Activated T-cell treated with anti-CD3 and anti-CD28 coated beads, Interleukin-2, amount 50 U/mL, for 1 hour (primary cell): Measurements from ENCODE around the gene UPK3B.
"Not testable (repeated sequence)": the region's sequence is repeated elsewhere in the genome, so short reads cannot be mapped to it uniquely, and the experiment has no call there.

Experiments
- DNase-seq: peaks from one replicate; pipeline ENCODE4 v3.0.0-alpha.2; 2020

UPK3B gene

GRCh38 chr7:76514926-76515771 lies 4.8 kb downstream of the UPK3B start:
- DNase-seq: no peak

DNA sequence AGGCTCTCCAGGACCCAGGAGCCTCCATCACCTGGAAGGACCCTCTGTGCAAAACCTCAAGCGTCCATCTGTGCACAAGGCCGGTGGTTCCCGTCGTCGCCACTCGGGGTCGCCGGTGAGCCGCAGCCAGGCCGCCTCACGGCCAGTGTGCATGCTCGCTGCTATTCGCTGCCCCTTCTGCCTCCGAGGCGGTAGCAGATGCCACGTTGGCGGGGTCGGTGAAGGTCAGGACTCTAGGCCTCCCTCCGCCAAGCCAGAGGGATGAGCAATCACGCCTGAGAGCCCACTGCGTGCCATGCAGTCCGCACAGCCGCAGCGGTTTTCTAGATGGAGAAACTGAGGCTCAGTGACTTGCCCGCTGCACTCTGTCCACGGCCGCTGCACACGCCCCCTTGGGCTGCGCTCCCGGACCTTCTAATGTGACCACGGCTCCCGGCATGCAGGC lies 5.7 kb downstream of the UPK3B start:
- no peak for DNase-seq

DNA sequence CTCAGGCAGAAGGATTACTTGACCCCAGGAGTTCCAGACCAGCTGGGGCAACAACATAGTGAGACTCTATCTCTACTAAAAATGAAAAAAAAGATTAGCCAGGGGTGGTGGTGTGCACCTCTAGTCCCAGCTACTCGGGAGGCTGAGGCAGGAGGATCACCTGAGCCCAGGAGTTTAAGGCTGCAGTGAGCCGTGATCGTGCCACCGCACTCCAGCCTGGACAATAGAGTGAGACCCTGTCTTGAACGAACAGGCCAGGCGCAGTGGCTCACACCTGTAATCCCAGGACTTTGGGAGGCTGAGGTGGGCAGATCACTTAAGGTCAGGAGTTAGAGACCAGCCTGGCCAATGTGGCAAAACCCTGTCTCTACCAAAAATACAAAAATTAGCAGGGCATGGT lies 6.6 kb downstream of the UPK3B start:
- DNase-seq: not testable (repeated sequence)

DNA sequence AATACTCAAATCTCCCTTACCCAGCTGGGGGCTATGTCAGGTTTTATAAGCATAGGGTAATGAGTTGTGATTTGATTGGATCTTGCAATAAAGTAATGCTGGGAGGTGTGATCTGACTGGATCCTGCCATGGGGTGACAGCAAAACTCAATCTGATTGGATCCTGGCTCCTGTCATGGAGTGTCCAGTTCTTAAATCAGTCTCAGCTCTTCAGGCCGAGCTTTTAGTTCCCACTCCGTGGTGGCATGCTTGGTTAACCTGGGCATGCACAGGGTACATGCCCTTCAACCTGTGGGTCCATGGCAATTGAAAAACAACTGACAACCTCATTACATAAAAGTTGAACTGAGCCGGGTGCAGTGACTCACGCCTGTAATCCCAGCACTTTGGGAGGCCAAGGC lies 15.8 kb downstream of the UPK3B start:
- not testable (repeated sequence) for DNase-seq

DNA sequence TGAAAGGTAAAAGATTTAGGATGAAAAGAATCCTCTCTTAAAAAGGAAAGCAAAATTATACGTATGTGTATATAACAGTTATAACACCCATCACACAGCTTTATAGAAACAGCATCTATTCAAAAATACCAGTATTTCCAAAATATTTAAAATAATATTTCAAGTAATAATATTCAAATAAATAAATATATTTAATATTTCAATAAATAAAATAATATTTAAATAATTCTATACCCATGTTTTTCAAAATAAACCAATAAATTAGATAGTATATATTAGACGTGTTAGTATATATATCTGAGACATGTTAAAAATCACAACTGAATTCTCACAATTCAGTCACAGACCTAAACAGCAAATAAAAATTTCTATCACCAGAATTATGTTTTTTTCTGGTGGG lies 21.3 kb downstream of the UPK3B start:
- DNase-seq: not testable (repeated sequence)

GRCh38 chr7:76543197-76543596 lies 32.8 kb downstream of the UPK3B start, which contains the start of gene SPDYE16:
TSS of gene SPDYE16 (minus strand) at chr7:76543297. CDS start at chr7:76541459, 1,838 bp downstream.
- not testable (repeated sequence) for DNase-seq

DNA sequence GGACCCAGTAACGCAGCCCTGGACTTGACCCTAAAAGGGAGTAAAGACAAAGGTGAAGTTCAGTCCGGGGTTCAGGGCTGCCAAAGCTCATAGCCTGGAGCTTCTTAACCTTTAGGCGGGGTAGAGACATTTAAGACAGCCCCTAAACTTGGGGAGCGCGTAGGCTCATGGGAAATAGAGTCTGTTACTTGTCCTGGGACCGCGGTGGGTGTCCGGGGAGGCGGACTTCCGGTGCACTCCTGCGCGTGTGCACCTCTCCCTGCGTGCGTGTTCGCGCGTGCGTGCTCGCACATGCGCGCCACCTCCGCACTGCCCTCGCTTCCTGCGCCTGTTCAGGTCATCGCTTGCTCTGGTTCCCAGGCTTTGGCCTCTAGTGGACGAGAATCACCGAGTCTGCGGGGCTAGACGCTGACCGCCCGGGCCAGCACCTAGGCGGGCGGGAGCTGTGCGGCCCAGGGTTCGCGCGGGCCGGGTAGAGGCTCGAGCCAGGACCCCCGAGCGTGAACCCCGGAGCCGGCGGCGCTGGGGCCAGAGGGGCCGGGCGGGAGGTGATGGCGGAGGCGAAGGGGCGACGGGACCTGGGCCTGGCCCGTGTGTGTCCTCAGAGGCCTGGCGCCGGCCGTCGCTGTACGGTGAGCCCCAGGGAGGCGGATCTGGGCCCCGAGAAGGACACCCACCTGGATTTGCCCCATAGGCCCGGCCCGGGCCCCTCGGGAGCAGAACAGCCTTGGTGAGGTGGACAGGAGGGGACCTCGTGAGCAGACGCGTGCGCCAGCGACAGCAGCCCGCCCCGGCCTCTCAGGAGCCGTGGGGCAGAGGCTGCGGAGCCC lies 38.9 kb downstream of the UPK3B start:
- DNase-seq: peak; percentile 79

GRCh38 chr7:76549855-76550248 lies 39.5 kb downstream of the UPK3B start:
- DNase-seq: not testable (repeated sequence)

DNA sequence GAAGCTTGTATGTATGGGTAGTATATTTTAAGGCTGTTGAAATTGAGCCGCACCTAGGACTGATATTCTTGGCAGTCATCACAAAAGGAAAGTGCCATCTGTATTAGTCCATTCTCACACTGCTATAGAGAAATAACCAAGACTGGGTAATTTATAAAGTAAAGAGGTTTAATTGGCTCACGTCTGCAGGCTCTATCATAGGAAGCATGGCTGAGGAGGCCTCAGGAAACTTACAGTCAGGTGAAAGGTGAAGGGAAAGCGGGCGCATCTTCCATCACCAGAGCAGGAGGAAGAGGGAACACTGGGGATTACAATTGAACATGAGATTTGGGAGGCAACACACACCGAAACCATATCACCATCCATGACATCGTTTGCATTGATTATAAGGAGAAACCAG lies 41.6 kb downstream of the UPK3B start:
- DNase-seq: not testable (repeated sequence)

DNA sequence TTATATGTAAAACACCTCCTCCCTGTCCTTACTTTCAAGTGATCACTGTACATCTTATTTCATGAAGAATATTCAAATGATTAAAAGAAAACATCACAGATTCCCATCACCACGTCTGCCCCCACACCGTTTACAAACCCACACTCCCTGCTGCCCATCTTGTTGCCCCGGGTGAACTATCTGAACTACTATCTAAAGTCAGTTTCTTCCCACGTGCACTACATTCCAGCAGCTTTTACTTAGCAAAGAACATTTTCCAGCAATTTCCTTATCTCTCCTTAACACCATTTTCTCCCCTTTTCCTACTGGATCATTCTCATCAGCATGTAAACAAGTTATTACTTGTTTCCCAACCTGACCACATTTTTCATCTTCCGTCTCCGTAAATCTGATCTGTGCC lies 49.3 kb downstream of the UPK3B start:
- DNase-seq: not testable (repeated sequence)

DNA sequence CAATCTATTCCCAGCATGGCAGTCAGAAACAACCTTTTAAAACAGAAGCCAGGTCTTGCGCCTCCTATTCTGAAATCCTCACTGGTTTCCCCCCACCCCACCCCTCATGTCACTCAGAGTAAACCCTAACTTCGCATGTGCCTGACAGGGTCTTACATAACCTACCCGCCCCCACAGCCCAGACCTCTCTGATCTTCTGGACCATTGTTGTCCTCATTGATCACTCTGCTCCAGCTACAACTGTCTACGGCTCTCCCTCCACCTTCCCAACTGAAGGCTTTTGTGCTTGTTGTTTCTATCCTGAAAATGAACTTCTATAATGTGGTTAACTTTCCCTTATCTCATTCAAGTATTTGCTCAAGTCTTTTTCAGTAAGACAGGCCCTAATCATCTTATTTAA lies 49.8 kb downstream of the UPK3B start:
- not testable (repeated sequence) for DNase-seq

- DNase-seq: not testable (repeated sequence)
Observed at GRCh38 chr7:76561342-76561741, 51.0 kb downstream of the UPK3B start.

DNA sequence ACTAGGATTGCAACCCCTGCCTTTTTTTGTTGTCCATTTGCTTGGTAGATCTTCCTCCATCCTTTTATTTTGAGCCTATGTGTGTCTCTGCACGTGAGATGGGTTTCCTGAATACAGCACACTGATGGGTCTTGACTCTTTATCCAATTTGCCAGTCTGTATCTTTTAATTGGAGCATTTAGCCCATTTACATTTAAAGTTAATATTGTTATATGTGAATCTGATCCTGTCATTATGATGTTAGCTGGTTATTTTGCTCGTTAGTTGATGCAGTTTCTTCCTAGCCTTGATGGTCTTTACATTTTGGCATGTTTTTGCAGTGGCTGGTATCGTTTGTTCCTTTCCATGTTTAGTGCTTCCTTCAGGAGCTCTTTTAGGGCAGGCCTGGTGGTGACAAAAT lies 54.6 kb downstream of the UPK3B start:
- not testable (repeated sequence) for DNase-seq
